Left ventricle myocardium inferior (tissue), 1 donor: ENCODE measurements around the gene HPS5. TPM values are rescaled to one million over a fixed set of nuclear protein-coding genes. Genes with fewer than 3 reads are reported as not detected.
"Not testable (repeated sequence)": the region's sequence is repeated elsewhere in the genome, so short reads cannot be mapped to it uniquely, and the experiment has no call there.

Source experiments
- DNase-seq: peaks from one replicate; pipeline ENCODE4 v3.0.0-alpha.2; 2020
- H3K27ac ChIP-seq: fragments of 200-600 bp; replicated peaks from 2 replicates; pipeline ENCODE4 v1.8.0; 2021
- H3K27me3 ChIP-seq: fragments of 200-600 bp; 2 replicates; pipeline ENCODE4 v1.8.0; 2021; ENCODE audit warnings: low read depth
- H3K36me3 ChIP-seq: fragments of 200-600 bp; 2 replicates; pipeline ENCODE4 v1.8.0; 2021
- H3K4me1 ChIP-seq: fragments of 200-600 bp; 2 replicates; pipeline ENCODE4 v1.8.0; 2021
- H3K4me3 ChIP-seq: fragments of 200-600 bp; 2 replicates; pipeline ENCODE4 v1.8.0; 2021; ENCODE audit warnings: mild to moderate bottlenecking, moderate library complexity
- H3K9me3 ChIP-seq: fragments of 200-600 bp; replicated peaks from 2 replicates; pipeline ENCODE4 v1.8.0; 2021
- intact Hi-C: fragments of 100-400 bp; cut with micrococcal nuclease; formaldehyde crosslinking; loops from one replicate; pipeline ENCODE4 v1.11.0; 2022
- total RNA-seq: library from RNA; stranded (reverse); fragmentation: NEBNext Ultra II Directional; extraction: Animal tissue kit (Norgen Biotek cat#: 25700); gene quantifications from one replicate; pipeline ENCODE4 v1.2.1, GENCODE V29; 2021
- TF ChIP-seq, protein P1 (sequence below): fragments of 200-600 bp; IDR thresholded peaks from 2 replicates; pipeline ENCODE4 v1.8.0; 2021; ENCODE audit warnings: antibody characterized with exemption, mild to moderate bottlenecking, borderline replicate concordance
- donor health status: DM: no; HTN: yes; CAD: no; lungs with severe emphysema.

Gene HPS5
- total RNA-seq, 1 donor from 2014 or later: 11.5 TPM

DNA sequence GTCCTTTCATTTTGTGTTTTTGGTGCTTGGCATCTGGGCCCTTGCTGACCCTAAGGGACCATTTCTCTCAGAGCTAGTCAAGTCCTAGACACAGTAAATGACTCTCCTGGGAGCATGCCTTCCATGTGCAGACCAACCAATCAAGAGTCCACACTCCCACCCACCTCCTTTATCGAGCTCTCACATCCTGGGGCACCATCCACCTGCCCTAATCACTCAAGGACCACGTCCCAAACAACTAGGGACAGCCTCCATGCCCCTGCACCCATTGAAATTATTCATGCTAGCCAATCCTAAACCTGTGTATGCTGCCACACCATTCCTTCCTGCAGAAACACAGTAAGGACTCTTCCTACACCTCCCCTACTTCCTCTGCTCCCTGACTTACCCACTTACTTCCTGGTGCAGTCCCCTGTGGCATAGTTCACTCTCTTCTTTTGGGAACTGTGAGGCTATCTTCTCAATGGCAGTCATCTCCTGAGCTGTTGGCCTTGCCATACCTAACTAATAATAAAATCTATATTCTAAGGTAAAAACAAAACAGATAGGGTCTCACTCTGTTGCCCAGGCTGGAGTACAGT, 67.1 kb downstream of the HPS5 start:
- no peak overlapping the region for H3K4me3 ChIP-seq
- intact Hi-C loops: no loop called here

DNA sequence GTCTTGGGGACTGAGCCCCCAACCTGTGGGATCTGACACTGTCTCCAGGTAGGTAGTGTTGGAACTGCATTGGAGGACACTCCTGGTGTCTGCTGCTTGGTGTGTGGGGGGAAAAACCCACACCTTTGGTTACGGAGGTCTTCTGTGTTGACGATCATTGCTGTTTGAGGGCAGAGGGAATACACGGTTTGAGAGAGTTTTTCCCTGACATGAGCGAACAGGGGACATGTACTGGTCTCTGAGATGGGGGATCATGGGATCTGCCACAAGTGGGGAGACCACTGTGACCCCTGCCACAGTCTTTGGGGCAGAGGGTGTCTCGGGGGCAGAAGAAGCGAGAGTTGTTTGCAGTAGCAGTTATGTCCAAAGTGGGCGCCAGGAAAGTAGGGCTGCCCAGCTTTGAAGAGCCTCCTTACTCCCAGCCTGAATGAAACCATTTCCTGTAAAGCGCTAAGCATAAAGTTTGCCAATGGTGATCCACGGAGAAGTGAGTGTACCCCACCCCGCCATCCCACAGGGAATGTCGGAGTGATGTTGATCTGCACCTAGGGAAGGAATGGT, 68.1 kb downstream of the HPS5 start:
- intact Hi-C loops: no loop called here
- peaks cover 15% of the 10 kb centered on the region for H3K27me3 ChIP-seq
- H3K27ac ChIP-seq: no peak overlapping the region
- H3K9me3 ChIP-seq: no peaks in the 10 kb centered on the region
- H3K4me3 ChIP-seq: no peak overlapping the region
- no peaks in the 10 kb centered on the region for H3K36me3 ChIP-seq
- TF ChIP-seq, protein P1, sequence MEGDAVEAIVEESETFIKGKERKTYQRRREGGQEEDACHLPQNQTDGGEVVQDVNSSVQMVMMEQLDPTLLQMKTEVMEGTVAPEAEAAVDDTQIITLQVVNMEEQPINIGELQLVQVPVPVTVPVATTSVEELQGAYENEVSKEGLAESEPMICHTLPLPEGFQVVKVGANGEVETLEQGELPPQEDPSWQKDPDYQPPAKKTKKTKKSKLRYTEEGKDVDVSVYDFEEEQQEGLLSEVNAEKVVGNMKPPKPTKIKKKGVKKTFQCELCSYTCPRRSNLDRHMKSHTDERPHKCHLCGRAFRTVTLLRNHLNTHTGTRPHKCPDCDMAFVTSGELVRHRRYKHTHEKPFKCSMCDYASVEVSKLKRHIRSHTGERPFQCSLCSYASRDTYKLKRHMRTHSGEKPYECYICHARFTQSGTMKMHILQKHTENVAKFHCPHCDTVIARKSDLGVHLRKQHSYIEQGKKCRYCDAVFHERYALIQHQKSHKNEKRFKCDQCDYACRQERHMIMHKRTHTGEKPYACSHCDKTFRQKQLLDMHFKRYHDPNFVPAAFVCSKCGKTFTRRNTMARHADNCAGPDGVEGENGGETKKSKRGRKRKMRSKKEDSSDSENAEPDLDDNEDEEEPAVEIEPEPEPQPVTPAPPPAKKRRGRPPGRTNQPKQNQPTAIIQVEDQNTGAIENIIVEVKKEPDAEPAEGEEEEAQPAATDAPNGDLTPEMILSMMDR: no peak
- no peaks in the 10 kb centered on the region for H3K4me1 ChIP-seq
- no peak for DNase-seq

More for the DNA sequence above, 67.1 kb downstream of the HPS5 start:
- TF ChIP-seq, protein P1: no peak
- Histone ChIP-seq H3K36me3 (no peaks in the 10 kb centered on the region), H3K27ac (no peak overlapping the region), H3K27me3 (peaks cover 8% of the 10 kb centered on the region), H3K9me3 (no peaks in the 10 kb centered on the region), H3K4me1 (no peaks in the 10 kb centered on the region)
- DNase-seq: no peak

DNA sequence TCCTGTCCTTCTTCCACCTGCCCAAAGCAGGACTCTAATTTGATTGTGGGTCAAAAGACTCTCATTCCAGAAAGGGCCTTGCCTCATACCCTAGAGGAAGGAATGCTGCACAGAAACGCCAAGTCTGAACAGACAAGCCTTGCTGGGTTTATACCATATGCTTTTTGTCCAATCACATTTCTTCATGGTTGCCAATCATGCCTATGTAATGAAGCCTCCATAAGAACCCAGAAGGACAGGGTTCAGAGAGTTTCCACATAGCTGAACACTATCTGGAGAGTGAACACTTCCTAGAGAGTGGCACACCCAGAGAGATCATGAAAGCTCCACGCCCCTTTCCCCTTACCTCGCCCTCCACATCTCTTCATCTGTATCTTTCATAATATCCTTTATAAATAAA, 68.7 kb downstream of the HPS5 start:
- H3K9me3 ChIP-seq: no peaks in the 10 kb centered on the region
- TF ChIP-seq, protein P1: no peak
- DNase-seq: no peak
- no peak overlapping the region for H3K4me3 ChIP-seq
- no peaks in the 10 kb centered on the region for H3K4me1 ChIP-seq
- intact Hi-C loops: no loop called here
- H3K27ac ChIP-seq: no peak overlapping the region
- peaks cover 19% of the 10 kb centered on the region for H3K27me3 ChIP-seq
- no peaks in the 10 kb centered on the region for H3K36me3 ChIP-seq

DNA sequence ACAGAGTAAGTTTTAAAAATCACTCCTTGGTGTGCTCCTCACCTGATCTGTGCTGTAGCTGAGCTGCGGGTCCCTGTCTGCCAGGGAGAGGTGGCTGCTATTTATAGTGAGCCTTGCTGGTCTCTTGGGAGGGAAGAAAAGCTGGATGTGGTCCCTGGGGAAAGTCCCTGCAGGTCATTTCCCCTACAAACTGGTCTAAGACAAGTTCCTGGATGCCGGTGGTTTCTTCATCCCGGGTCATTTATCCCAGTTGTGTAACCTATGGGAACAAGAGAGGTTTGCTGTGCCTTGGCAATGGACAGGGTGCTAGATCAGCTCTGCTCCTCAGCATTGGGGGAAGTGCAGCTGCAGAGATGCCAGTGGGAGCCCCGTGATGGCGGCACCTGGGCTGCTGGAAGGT, 73.4 kb downstream of the HPS5 start, which contains the start of gene SAA2:
Gene SAA2 (minus strand): TSS at position 108 of the 400 bp plus-strand sequence. CDS start 657 bp downstream, outside the sequence.
- intact Hi-C loops: no loop called here
- DNase-seq: no peak
- Histone ChIP-seq H3K36me3 (no peaks in the 10 kb centered on the region), H3K4me1 (no peaks in the 10 kb centered on the region), H3K4me3 (no peak within 1 kb of the TSS), H3K27ac (no peak within 1 kb of the TSS), H3K9me3 (peaks cover 7% of the 10 kb centered on the region), H3K27me3 (peaks cover 21% of the 10 kb centered on the region)
- TF ChIP-seq, protein P1: no peak

DNA sequence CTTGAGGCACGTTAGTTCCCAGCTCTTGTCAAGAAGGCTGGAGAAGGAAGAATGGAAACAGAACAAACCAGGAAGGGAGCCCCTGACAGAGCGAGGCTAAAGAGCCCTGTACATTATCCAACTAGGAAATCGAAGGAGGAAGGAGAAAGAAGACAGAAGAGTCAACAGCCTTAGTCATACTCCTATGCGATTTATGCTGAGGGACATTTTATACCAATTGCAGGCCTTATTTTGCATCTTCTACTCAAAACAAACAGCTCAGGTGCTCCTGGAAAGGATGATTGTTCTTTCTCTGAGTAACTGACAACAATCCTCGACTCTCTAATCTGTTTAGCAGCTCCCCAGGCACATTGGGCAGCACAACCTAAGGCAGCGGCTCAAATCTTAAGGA, 74.8 kb downstream of the HPS5 start:
- intact Hi-C loops, H3K4me3 ChIP-seq, H3K4me1 ChIP-seq, DNase-seq, H3K36me3 ChIP-seq, H3K27ac ChIP-seq, H3K9me3 ChIP-seq: not testable (repeated sequence)
- peaks cover 21% of the 10 kb centered on the region for H3K27me3 ChIP-seq

DNA sequence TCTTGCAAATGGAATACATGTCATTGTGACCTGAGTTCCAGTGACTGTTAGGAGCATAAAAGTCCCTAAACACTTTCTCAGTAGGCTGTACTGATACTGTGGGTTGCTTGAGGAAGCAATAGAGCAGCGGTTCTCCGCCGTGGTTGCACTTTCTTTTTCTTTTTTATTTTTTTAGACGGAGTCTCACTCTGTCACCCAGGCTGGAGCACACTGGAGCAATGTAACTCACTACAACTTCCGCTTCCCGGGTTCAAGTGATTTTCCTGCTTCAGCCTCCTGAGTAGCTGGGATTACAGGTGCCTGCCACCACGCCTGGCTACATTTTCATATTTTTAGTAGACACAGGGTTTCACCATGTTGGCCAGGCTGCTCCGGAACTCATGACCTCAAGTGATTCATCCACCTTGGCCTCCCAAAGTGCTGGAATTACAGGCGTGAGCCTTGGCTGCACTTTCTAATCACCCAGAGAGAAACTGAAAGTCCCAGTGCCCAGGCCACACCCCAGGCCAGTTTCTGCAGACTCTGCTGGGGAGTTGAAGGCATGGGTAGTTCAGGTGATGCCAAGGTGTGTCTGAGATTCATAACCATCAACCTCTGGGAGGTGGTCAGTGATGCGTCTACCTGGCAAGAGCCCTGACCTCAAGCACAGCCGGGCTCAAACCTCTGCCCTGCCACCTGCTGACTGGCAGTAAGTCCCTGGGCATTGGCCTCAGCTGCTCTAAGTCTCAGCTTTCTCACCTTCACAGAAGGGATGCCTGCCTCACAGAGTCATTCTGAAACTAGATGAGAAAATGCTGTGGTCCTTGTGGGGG, 75.4 kb downstream of the HPS5 start:
- H3K27ac ChIP-seq, H3K4me1 ChIP-seq, H3K4me3 ChIP-seq, H3K9me3 ChIP-seq, DNase-seq, intact Hi-C loops, H3K36me3 ChIP-seq: not testable (repeated sequence)
- H3K27me3 ChIP-seq: peaks cover 21% of the 10 kb centered on the region
